GM21526 (cell line): ENCODE measurements around the gene COQ7.

Experiments used
- ATAC-seq: cut with Tn5 transposase; IDR thresholded peaks from one replicate; pipeline ENCODE4 v1.9.1; 2021; ENCODE audit warnings: moderate library complexity; ENCODE audit not compliant: unreplicated experiment, low FRiP score

Gene COQ7

DNA sequence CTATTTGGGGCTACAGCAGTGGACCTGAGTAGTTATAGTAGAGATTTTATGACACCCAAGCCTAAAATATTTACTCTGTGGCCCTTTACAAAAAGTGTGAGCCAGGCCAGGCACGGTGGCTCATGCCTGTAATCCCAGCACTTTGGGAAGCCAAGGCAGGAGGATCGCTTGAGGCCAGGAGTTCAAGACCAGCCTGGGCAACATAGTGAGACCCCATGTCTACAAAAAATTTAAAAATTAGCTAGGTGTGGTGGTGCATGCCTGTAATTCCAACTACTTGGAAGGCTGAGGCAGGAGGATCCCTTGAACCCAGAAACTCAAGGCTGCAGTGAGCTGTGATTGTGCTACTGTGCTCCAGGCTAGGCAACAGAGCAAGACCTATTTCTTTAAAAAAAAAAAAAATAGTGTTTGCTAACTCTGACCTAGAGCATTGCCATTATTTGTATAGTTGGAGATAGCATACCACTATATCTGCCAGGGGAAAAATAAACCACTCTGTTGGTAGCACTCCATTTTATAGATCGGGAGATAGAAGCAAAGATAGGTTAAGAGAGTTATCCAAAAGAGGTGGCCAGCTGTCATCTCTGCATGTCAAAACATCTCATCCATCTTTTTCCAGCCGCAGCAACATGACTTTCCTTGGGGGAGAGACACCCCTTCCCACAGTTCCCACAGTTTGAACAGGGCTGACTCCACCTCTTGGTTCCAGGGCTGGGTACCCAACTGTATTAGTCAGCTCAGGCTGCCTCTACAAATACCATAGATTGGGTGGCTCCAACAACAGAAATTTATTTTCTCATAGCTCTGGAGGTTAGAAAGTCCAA lies 43.3 kb downstream of the COQ7 start:
- ATAC-seq: no peak

DNA sequence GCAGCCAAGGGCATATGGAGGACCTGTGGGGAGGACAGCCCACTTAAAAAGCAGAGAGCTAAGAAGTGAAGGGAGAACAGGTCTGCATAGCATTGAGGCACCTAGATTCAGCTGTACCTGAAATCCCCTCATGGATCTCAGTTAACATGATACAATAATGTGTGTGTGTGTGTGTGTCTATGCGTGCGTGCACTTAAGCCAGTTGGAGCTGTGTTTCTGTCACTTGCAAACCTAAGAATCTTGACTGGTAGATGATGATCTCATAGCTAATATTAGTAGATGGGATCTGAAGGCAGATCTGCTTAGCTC lies 44.6 kb downstream of the COQ7 start:
- no peak for ATAC-seq

DNA sequence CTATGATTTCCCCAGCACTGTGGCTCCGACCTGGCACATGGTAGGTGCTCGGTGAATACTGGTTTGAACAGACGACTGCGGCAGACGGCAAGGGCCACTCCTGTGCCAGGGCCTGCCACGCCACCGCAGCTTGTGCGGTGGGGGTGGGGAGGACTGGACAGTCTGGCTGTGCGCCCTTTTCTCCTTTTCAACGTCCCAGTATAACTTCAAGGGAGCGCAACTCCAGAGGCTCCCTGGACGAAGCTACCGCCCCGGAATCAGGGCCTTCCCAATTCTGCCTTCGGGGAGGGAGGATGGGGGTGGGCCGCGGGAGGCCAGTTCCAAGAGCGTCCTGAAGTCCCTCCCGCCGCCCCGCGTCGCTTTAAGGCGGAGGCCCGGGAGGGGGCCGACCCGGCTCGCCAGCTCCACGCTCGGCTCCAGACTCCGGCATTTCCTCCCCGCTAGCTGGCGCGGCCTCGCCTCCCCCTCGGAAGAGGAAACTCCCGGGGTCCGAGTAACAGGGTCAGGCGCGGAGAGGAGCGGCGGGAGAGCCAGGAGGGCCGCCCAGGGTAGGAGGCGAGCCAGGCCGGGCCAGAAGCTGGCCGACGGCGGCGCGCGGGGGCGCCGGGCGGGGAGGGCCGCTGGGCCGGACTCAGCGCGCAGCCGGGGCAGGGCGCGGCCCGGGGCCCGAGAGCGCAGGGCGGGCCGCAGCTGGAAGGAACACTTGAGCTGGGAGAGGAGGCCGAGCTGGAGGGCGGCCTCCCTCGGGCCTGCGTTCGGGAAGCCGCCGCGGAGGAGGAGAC lies 46.4 kb downstream of the COQ7 start, which contains the start of gene ITPRIPL2:
ITPRIPL2 (plus strand) TSS at position 388 of the 782 bp plus-strand sequence. CDS start 498 bp downstream, outside the sequence.
- ATAC-seq: no peak

DNA sequence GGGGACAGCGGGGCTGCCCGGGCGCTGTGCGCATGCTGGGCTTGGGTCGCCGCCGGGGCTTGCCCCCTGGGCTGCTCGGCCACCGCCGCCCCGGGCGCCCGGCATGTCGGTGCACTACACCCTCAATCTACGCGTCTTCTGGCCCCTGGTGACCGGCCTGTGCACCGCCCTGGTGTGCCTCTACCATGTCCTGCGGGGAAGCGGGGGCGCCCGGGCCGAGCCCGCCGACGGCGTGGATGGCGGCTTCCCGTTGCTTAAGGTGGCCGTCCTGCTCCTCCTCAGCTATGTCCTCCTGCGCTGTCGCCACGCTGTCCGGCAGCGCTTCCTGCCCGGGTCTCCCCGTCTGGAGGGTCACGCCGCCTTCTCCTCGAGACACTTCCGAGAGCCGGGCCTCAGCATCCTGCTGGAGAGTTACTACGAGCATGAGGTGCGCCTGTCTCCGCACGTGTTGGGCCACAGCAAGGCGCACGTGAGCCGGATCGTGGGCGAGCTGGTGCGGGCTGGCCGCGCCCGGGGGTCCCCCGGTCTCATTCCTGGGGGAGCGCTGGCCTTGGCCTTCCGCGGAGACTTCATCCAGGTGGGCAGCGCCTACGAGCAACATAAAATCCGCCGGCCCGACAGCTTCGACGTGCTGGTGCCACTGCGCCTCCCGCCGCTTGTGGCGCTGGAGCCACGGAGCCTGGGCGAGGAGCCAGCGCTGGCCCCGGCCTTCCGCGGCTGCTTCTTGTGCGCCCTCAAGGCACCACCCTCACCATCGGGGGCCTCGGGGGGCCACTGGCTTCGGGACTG lies 47.1 kb downstream of the COQ7 start:
- ATAC-seq: no peak

DNA sequence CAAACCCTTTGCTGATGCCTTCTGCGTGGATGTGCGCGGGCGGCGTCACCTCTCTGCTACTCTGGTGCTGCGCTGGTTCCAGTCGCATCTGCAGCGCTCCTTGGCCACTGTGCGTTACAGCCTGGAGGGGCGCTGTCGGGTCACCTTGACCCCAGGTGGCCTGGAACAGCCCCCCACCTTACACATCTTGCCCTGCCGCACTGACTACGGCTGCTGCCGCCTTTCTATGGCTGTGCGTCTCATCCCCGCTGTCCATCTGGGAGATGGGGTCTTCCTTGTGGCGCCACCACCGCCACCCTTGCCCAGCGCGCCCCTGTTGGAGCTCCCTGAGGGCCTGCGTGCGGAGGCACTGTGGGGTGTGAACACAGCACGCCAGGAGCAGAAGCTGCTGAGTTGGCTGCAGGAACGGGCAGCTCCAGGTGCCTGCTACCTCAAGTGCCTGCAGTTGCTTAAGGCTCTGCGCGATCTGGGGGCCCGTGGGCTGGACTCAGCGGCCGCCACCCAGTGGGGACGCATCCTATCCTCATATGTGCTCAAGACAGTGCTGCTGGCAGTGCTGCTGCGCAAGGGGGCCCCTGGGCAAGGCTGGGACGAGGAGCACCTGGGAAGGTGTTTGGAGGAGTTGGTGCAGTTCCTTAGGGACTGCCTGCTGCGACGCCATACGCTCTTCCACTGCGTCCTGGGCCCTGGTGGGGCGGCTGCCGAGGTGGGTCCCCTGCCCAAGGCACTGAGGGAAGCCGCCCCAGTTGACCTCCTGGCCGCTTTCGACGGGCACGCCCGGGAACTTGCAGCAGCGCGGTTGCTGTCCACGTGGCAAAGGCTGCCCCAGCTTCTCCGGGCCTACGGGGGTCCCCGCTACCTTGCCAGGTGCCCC lies 48.0 kb downstream of the COQ7 start:
- ATAC-seq: no peak

DNA sequence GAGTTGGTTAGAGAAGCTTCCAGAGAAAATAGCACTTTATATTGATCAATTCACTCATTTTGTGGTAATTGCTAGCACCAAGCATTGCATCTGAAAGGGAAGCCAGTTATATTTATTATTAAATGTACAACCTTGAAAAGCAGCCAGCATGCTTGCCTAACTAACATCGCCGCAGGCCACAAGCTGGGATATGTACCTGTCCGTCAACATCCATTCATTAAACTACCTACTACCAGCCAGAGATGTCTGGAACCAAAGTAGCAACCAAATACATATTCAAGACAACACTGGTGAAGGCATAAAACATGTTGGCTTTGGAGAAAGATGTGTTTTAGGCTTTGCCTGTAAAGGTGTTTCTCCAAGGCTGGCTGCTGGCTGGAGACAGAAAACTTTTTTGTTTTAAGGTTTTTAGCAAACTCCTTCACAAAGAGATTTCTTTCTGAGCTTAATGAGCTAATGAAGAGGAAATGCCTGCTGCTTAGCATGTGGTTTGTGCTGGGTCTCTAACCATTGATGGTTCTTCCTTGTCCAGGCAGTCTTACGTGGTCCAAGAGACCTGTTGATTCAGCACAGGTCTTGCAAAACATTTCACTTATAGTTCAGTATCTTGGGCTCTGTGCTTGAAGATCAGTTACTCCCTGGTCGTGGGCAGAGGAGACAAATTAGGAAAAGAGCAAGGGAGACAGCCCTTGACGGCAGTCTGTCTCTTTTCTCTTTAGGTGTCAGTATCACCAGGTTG lies 49.5 kb downstream of the COQ7 start:
- no peak for ATAC-seq

DNA sequence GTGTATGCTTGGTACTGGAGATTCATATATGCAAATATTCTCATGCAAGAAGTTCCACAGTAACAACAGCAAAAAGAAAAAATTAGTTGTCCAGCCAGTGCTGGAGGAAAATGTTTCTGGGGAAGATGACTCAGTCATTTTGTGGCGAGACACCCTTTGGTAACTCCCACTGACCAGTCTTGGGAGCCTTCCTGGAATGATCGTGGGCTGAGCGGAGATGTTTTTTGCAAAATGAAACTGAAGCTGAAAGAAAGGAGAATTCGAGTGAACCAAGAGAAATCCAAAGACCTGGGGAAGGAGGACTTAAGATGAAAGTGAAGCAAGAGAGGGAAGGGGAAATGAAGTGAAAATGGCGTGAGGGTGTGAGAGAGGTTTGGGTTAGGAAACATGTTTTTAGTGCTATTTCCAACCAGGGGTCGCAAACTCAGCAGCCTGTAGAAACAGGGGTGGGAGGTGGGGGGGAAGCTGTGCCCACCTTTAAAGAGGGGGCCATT lies 51.6 kb downstream of the COQ7 start:
- ATAC-seq: no peak

DNA sequence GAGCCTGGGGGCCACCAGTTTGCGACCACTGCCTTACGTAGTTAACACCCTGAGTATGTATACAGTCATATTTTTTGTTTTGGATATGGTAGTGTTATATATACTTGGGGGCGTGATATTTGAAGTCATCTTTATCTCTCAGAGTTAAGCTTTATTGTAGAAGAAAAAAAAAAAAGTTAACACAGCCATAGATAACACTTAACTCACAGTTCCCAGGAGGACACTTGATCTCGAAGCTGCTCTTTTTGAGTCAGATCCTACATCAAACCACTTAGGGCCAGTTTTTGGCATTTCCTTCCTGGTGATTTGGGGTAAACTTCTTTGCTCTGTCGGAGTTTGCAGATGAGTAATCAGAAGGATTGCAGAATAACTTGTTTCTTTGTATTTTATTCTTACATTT lies 52.1 kb downstream of the COQ7 start:
- no peak for ATAC-seq

DNA sequence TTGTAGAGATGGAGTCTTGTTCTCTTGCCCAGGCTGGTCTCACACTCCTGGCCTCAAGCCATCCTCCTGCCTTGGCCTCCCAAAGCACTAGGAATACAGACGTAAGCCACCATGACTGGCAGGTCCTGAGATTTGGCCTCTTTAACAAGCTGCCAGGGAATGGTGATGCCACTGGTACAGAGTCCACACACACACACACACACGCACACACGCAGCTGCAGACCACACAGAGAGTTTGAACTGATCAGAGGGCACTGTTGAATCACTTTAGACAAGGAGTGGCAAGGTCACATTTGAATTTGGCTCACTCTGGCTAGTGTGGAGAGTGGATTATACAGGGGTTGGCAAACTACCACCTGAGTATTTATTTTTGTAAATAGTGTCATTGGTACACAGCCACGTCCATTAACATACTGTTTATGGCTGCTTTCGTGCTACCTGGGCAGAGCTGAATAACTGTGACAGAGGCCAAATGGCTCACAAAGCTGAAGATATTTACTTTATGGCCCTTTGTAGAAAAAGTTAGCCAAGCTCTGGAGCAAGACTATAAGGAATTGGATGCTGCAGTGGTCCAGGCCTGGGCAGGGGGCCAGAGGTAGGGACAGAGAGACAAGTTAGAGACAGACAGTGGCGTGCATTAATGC lies 56.2 kb downstream of the COQ7 start:
- no peak for ATAC-seq

DNA sequence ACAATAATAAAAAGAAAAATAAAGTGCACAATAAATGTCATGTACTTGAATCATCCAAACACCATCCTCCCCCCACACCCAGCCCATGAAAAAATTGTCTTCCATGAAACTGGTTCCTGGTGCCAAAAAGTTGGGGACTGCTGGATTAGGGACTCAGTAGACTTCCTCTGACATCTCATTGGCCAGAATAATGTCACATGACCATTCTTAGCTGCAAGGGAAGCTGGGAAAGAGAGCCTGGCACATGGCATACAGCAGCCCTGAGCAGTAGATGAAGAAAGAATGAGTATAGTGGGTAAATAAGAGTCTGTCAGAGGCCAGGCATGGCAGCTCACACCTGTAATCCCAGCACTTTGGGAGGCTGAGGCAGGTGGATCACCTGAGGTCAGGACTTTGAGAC lies 58.9 kb downstream of the COQ7 start:
- ATAC-seq: no peak

DNA sequence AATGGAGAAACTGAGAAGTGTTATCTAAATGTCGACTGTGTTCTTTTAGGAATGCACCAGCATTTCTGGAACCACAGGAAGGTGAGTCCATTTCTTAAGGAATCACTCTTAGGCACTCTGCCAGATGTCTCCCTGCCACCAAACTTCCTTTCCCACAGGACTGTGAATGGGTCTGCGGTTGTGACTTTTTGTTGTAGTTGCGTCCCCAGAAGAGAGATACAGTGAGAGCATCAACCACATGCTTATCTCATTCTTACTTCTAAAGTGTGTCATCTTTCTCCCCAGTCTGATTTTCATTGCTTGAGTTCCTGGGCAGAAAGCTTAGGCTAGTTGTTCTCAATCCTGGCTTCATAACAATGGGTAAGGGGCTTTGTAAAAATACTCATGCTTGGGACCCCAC lies 59.8 kb downstream of the COQ7 start:
- peak; percentile 49 for ATAC-seq

DNA sequence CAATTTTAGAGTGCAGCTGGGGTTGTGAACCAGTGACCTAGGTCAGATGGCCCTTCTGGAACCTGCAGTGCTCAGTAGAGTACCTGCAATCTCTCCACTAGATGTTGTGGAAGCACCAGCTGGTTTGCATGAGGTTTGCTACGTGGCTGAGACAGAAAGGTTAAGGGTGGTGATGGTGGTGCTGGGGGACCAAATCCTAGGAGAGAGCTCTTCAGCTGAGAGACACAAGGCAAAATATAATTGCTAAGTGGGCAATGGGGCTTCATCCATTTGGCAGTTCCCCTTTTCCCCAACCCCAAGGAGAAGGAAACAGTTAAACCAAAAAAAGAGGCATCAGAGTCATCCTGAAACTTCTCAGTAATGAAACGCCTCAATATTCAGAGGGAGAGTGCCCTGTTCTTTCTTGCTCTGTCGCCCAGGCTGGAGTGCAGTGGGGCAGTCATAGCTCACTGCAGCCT lies 60.3 kb downstream of the COQ7 start:
- peak; percentile 41 for ATAC-seq

DNA sequence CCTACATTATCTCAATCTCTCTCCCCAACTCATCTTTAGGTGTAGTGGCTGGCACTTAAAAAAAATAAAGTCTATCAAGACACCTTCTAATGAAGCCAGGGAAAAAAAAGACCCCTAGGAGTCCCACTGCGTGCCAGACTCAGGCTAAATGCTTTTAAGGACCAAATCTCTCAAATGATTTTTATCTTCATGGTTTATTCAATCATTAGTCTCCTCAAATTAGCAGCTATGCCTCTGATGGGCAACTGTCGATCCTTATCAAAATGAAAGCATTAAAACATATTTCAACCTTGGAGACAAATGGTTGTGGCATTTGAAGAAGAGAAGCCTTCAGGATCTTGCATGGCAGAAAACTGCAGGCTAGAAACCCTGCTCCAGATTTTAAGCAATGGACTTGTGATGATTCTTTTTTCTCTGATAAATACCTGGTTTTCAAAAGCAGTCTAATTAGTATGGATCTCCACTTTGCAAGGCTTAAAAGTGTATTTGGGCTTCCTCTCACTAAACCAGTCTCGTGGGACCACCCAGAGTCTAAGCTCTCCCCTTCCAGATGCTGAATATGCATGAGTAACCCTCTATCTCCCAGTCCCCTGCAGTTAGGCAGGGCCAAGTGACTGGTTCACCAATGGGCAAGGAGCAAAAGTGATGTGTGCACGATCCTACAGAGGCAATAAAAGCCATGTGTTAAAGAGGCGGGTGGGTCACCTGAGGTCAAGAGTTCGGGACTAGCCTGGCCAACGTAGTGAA lies 61.2 kb downstream of the COQ7 start:
- ATAC-seq: no peak
